ENCODE results near the gene GP5. TPM values are rescaled to one million over a fixed set of nuclear protein-coding genes. Genes with fewer than 3 reads are reported as not detected.

GP5 gene
- total RNA-seq, 1 experiment from 2014 or later: 0.09 TPM

DNA sequence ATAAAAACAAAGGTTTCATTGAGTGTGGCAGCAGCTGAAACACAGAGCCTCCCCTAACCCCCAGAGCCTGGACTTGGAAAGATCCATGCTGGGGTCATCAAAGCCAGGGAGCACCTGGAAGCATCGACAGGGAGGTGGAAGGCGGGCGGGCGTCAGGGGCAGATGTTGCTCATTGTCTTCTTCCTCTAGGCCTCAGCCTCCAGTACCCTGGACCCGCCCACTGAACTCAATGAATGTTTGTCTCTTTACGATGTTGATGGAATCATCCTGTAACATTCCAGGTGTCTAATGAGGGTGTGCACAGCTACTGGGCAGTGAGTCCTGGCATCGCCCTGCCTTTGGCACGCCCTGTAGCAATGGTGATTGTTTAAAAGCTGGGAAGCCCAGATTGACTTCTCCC lies 9.8 kb downstream of the GP5 start (continued):
- TF ChIP-seq, protein P1, sequence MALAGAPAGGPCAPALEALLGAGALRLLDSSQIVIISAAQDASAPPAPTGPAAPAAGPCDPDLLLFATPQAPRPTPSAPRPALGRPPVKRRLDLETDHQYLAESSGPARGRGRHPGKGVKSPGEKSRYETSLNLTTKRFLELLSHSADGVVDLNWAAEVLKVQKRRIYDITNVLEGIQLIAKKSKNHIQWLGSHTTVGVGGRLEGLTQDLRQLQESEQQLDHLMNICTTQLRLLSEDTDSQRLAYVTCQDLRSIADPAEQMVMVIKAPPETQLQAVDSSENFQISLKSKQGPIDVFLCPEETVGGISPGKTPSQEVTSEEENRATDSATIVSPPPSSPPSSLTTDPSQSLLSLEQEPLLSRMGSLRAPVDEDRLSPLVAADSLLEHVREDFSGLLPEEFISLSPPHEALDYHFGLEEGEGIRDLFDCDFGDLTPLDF (CRISPR knock-in tag; IDR thresholded peaks at IDR 0.05): no peak
- TF ChIP-seq ZNF219 (CRISPR knock-in tag; IDR thresholded peaks at IDR 0.05; ENCODE audit: borderline replicate concordance) (no peak), MYBL2 (CRISPR knock-in tag; IDR thresholded peaks at IDR 0.05) (no peak)
- TF ChIP-seq, protein P2, sequence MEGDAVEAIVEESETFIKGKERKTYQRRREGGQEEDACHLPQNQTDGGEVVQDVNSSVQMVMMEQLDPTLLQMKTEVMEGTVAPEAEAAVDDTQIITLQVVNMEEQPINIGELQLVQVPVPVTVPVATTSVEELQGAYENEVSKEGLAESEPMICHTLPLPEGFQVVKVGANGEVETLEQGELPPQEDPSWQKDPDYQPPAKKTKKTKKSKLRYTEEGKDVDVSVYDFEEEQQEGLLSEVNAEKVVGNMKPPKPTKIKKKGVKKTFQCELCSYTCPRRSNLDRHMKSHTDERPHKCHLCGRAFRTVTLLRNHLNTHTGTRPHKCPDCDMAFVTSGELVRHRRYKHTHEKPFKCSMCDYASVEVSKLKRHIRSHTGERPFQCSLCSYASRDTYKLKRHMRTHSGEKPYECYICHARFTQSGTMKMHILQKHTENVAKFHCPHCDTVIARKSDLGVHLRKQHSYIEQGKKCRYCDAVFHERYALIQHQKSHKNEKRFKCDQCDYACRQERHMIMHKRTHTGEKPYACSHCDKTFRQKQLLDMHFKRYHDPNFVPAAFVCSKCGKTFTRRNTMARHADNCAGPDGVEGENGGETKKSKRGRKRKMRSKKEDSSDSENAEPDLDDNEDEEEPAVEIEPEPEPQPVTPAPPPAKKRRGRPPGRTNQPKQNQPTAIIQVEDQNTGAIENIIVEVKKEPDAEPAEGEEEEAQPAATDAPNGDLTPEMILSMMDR (IDR thresholded peaks at IDR 0.05): no peak

DNA sequence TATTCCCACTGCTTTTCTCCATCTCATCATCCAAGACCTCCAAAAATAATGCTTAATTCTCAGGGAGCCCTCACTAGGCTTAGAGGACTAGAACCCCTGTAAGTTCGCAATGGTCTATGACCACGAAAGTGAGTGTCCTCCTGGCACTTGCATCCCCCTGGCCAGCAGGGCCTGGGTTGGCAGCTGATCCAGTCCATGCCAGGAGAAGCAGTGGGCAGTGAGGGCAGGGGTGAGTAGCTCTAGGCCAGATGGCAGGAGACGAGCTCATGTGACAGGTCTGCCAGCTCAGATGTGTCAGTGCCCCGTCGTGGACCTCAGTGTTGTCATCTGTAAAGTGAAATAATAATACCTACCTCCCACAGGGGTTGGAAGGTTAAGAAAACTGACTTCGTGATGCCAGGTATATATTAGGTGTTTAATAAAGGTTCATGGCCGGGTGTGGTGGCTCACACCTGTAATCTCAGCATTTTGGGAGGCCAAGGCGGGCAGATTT lies 11.1 kb downstream of the GP5 start:
- H3K4me1 Mint-ChIP-seq: peaks cover 19% of the 10 kb centered on the region
- POLR2A ChIA-PET: no interaction called here
- no peak overlapping the region for H3K27ac Mint-ChIP-seq
- peaks cover 8% of the 10 kb centered on the region; the same call in 1 of the 2 replicates for H3K27me3 Mint-ChIP-seq (ENCODE audit: low read depth)
- CTCF ChIA-PET: no interaction called here
- peaks cover 23% of the 10 kb centered on the region for H3K9me3 Mint-ChIP-seq
- H3K4me3 Mint-ChIP-seq: no peak overlapping the region
- TF ChIP-seq TEAD1 (CRISPR knock-in tag; IDR thresholded peaks at IDR 0.05): no peak
- TF ChIP-seq MYBL2 (CRISPR knock-in tag; IDR thresholded peaks at IDR 0.05): no peak
- TF ChIP-seq, protein P3, sequence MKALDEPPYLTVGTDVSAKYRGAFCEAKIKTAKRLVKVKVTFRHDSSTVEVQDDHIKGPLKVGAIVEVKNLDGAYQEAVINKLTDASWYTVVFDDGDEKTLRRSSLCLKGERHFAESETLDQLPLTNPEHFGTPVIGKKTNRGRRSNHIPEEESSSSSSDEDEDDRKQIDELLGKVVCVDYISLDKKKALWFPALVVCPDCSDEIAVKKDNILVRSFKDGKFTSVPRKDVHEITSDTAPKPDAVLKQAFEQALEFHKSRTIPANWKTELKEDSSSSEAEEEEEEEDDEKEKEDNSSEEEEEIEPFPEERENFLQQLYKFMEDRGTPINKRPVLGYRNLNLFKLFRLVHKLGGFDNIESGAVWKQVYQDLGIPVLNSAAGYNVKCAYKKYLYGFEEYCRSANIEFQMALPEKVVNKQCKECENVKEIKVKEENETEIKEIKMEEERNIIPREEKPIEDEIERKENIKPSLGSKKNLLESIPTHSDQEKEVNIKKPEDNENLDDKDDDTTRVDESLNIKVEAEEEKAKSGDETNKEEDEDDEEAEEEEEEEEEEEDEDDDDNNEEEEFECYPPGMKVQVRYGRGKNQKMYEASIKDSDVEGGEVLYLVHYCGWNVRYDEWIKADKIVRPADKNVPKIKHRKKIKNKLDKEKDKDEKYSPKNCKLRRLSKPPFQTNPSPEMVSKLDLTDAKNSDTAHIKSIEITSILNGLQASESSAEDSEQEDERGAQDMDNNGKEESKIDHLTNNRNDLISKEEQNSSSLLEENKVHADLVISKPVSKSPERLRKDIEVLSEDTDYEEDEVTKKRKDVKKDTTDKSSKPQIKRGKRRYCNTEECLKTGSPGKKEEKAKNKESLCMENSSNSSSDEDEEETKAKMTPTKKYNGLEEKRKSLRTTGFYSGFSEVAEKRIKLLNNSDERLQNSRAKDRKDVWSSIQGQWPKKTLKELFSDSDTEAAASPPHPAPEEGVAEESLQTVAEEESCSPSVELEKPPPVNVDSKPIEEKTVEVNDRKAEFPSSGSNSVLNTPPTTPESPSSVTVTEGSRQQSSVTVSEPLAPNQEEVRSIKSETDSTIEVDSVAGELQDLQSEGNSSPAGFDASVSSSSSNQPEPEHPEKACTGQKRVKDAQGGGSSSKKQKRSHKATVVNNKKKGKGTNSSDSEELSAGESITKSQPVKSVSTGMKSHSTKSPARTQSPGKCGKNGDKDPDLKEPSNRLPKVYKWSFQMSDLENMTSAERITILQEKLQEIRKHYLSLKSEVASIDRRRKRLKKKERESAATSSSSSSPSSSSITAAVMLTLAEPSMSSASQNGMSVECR (CRISPR knock-in tag; IDR thresholded peaks at IDR 0.05; ENCODE audit: borderline replicate concordance): no peak
- no peak for TF ChIP-seq RELA (CRISPR knock-in tag; IDR thresholded peaks at IDR 0.05; ENCODE audit: borderline replicate concordance)
- no peak for TF ChIP-seq SP1 (CRISPR knock-in tag; conservative IDR thresholded peaks at IDR 0.05)
- TF ChIP-seq GTF2I (CRISPR knock-in tag; conservative IDR thresholded peaks at IDR 0.05): no peak
- TF ChIP-seq, protein P1 (CRISPR knock-in tag; IDR thresholded peaks at IDR 0.05): no peak
- TF ChIP-seq, protein P4, sequence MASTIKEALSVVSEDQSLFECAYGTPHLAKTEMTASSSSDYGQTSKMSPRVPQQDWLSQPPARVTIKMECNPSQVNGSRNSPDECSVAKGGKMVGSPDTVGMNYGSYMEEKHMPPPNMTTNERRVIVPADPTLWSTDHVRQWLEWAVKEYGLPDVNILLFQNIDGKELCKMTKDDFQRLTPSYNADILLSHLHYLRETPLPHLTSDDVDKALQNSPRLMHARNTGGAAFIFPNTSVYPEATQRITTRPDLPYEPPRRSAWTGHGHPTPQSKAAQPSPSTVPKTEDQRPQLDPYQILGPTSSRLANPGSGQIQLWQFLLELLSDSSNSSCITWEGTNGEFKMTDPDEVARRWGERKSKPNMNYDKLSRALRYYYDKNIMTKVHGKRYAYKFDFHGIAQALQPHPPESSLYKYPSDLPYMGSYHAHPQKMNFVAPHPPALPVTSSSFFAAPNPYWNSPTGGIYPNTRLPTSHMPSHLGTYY (CRISPR knock-in tag; IDR thresholded peaks at IDR 0.05): no peak
- TF ChIP-seq, protein P2 (IDR thresholded peaks at IDR 0.05): no peak
- no peak for TF ChIP-seq JUN (CRISPR knock-in tag; IDR thresholded peaks at IDR 0.05)
- TF ChIP-seq, protein P5, sequence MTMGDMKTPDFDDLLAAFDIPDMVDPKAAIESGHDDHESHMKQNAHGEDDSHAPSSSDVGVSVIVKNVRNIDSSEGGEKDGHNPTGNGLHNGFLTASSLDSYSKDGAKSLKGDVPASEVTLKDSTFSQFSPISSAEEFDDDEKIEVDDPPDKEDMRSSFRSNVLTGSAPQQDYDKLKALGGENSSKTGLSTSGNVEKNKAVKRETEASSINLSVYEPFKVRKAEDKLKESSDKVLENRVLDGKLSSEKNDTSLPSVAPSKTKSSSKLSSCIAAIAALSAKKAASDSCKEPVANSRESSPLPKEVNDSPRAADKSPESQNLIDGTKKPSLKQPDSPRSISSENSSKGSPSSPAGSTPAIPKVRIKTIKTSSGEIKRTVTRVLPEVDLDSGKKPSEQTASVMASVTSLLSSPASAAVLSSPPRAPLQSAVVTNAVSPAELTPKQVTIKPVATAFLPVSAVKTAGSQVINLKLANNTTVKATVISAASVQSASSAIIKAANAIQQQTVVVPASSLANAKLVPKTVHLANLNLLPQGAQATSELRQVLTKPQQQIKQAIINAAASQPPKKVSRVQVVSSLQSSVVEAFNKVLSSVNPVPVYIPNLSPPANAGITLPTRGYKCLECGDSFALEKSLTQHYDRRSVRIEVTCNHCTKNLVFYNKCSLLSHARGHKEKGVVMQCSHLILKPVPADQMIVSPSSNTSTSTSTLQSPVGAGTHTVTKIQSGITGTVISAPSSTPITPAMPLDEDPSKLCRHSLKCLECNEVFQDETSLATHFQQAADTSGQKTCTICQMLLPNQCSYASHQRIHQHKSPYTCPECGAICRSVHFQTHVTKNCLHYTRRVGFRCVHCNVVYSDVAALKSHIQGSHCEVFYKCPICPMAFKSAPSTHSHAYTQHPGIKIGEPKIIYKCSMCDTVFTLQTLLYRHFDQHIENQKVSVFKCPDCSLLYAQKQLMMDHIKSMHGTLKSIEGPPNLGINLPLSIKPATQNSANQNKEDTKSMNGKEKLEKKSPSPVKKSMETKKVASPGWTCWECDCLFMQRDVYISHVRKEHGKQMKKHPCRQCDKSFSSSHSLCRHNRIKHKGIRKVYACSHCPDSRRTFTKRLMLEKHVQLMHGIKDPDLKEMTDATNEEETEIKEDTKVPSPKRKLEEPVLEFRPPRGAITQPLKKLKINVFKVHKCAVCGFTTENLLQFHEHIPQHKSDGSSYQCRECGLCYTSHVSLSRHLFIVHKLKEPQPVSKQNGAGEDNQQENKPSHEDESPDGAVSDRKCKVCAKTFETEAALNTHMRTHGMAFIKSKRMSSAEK (CRISPR knock-in tag; IDR thresholded peaks at IDR 0.05; ENCODE audit: borderline replicate concordance): no peak
- TF ChIP-seq, protein P6, sequence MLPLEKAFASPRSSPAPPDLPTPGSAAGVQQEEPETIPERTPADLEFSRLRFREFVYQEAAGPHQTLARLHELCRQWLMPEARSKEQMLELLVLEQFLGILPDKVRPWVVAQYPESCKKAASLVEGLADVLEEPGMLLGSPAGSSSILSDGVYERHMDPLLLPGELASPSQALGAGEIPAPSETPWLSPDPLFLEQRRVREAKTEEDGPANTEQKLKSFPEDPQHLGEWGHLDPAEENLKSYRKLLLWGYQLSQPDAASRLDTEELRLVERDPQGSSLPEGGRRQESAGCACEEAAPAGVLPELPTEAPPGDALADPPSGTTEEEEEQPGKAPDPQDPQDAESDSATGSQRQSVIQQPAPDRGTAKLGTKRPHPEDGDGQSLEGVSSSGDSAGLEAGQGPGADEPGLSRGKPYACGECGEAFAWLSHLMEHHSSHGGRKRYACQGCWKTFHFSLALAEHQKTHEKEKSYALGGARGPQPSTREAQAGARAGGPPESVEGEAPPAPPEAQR (CRISPR knock-in tag; IDR thresholded peaks at IDR 0.05): no peak
- no peak for DNase-seq (ENCODE audit: low spot score)
- peaks cover 9% of the 10 kb centered on the region for H3K36me3 Mint-ChIP-seq
- ATAC-seq: no peak

Data from WTC11 (cell line).